ENCODE data around the gene PTPRR.

PTPRR gene

GRCh38 chr12:70732287-70732686, 188.3 kb downstream of the PTPRR start:
- no peak overlapping the region for H3K4me3 ChIP-seq (ENCODE audit: control insufficient read depth, low read depth, low read length)
- no peak for TF ChIP-seq CTCF (IDR thresholded peaks at IDR 0.05; ENCODE audit: control insufficient read depth, insufficient read depth, low read depth, low read length, missing control alignments)
- DNase-seq (ENCODE audit: low read depth), result no peak

GRCh38 chr12:70730675-70731180, 189.8 kb downstream of the PTPRR start:
- no peak for TF ChIP-seq CTCF (IDR thresholded peaks at IDR 0.05; ENCODE audit: control insufficient read depth, insufficient read depth, low read depth, low read length, missing control alignments)
- no peak overlapping the region for H3K4me3 ChIP-seq (ENCODE audit: control insufficient read depth, low read depth, low read length)
- DNase-seq (ENCODE audit: low read depth), result no peak

GRCh38 chr12:70724444-70724843, 196.1 kb downstream of the PTPRR start:
- no peak overlapping the region for H3K4me3 ChIP-seq (ENCODE audit: control insufficient read depth, low read depth, low read length)
- peak; percentile 31 for TF ChIP-seq CTCF (IDR thresholded peaks at IDR 0.05; ENCODE audit: control insufficient read depth, insufficient read depth, low read depth, low read length, missing control alignments)
- DNase-seq (ENCODE audit: low read depth), result no peak

GRCh38 chr12:70722584-70723343, 197.8 kb downstream of the PTPRR start:
- no peak overlapping the region for H3K4me3 ChIP-seq (ENCODE audit: control insufficient read depth, low read depth, low read length)
- no peak for DNase-seq (ENCODE audit: low read depth)
- TF ChIP-seq CTCF (IDR thresholded peaks at IDR 0.05; ENCODE audit: control insufficient read depth, insufficient read depth, low read depth, low read length, missing control alignments), result no peak

- H3K4me3 ChIP-seq (ENCODE audit: control insufficient read depth, low read depth, low read length), result no peak overlapping the region
- DNase-seq (ENCODE audit: low read depth), result no peak
- TF ChIP-seq CTCF (IDR thresholded peaks at IDR 0.05; ENCODE audit: control insufficient read depth, insufficient read depth, low read depth, low read length, missing control alignments), result no peak
Measured at GRCh38 chr12:70721656-70722357, 198.7 kb downstream of the PTPRR start.

- no peak for DNase-seq (ENCODE audit: low read depth)
Measured at GRCh38 chr12:70721216-70721615, 199.3 kb downstream of the PTPRR start.

More at GRCh38 chr12:70721216-70721615, 199.3 kb downstream of the PTPRR start:
- no peak overlapping the region for H3K4me3 ChIP-seq (ENCODE audit: control insufficient read depth, low read depth, low read length)
- no peak for TF ChIP-seq CTCF (IDR thresholded peaks at IDR 0.05; ENCODE audit: control insufficient read depth, insufficient read depth, low read depth, low read length, missing control alignments)

Data from AG09309 (cell line).